Measurements from ENCODE around the gene MAP1A.

The MAP1A gene

GRCh38 chr15:43517354-43518196 is at the start of gene MAP1A:
Gene MAP1A, plus strand, starts transcription at chr15:43517608. Its CDS starts 3,866 bp downstream, at chr15:43521474.
- no peak for TF ChIP-seq CTCF (IDR thresholded peaks at IDR 0.05; ENCODE audit: extremely low read depth, insufficient read depth, missing control alignments)
- DNase-seq (ENCODE audit: low spot score), result no peak
- in situ Hi-C loops (cut with MboI; ENCODE audit: low pct_unique_long_range_greater_than_20kb, low sequenced_read_pairs, unreplicated experiment), result no loop called here

- in situ Hi-C loops (cut with MboI; ENCODE audit: low pct_unique_long_range_greater_than_20kb, low sequenced_read_pairs, unreplicated experiment), result no loop called here
- no peak for TF ChIP-seq CTCF (IDR thresholded peaks at IDR 0.05; ENCODE audit: extremely low read depth, insufficient read depth, missing control alignments)
- no peak for DNase-seq (ENCODE audit: low spot score)
Measured at GRCh38 chr15:43469867-43470266, 47.5 kb upstream of the MAP1A start.

GRCh38 chr15:43471975-43472374 is 45.4 kb upstream of the MAP1A start:
- TF ChIP-seq CTCF (IDR thresholded peaks at IDR 0.05; ENCODE audit: extremely low read depth, insufficient read depth, missing control alignments), result no peak
- in situ Hi-C loops (cut with MboI; ENCODE audit: low pct_unique_long_range_greater_than_20kb, low sequenced_read_pairs, unreplicated experiment), result no loop called here
- no peak for DNase-seq (ENCODE audit: low spot score)

- in situ Hi-C loops (cut with MboI; ENCODE audit: low pct_unique_long_range_greater_than_20kb, low sequenced_read_pairs, unreplicated experiment), result no loop called here
- no peak for DNase-seq (ENCODE audit: low spot score)
- no peak for TF ChIP-seq CTCF (IDR thresholded peaks at IDR 0.05; ENCODE audit: extremely low read depth, insufficient read depth, missing control alignments)
Measured at GRCh38 chr15:43473885-43474284, 43.5 kb upstream of the MAP1A start.

- in situ Hi-C loops (cut with MboI; ENCODE audit: low pct_unique_long_range_greater_than_20kb, low sequenced_read_pairs, unreplicated experiment), result no loop called here
- peak; percentile 14 for TF ChIP-seq CTCF (IDR thresholded peaks at IDR 0.05; ENCODE audit: extremely low read depth, insufficient read depth, missing control alignments)
- DNase-seq (ENCODE audit: low spot score), result no peak
Measured at GRCh38 chr15:43483297-43484128, 33.9 kb upstream of the MAP1A start.

- TF ChIP-seq CTCF (IDR thresholded peaks at IDR 0.05; ENCODE audit: extremely low read depth, insufficient read depth, missing control alignments), result no peak
- in situ Hi-C loops (cut with MboI; ENCODE audit: low pct_unique_long_range_greater_than_20kb, low sequenced_read_pairs, unreplicated experiment), result no loop called here
- no peak for DNase-seq (ENCODE audit: low spot score)
Measured at GRCh38 chr15:43484455-43484854, 33.0 kb upstream of the MAP1A start.
